Hepatic stellate cell (primary cell): Measurements from ENCODE around the gene LARP7.
"Not testable (repeated sequence)": the region's sequence is repeated elsewhere in the genome, so short reads cannot be mapped to it uniquely, and the experiment has no call there.

Experiments used
- DNase-seq: peaks from one replicate; pipeline ENCODE4 v3.0.0; 2011; ENCODE audit warnings: low spot score

Gene LARP7

DNA sequence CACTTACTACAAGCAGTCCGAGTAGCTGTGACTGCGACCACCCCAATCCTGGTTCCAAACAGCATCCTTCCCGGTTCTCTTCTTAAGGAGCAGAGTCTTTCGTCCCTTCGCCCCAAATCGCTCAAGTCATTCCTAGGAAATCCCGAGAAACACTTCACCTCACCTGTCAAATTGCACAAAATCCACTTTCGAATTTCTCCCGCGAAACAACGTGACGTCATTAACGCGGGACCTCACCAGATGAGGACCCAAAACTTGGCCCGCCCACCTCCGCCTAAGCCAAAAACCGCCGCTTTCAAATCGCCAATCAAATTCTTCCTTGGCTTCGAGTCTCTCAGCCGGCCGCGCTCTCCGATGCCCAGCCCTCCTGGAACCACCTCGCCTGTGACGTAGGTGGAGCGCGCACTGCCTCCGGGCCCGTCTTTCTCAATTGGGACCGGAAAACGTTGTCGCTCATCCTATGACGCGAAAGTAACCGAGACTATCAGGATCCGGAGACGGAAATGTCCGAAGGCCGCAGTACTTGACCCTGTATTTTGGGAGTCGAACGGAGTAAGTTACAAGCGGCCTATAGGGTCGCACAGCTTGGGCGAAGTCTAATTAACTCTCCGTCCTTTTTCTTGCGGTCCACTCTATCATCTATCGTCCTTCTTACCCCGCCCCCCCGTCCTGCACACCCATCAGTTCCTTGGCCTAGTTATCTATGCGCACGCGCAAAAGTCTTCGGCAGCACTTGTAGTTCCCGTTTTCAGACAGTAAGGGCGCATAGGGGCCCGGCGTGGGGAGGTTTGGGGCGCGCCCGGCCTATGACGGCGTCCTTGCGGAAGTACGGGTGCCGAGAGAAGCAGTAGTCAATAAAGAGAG is at the start of gene LARP7, which contains the start of gene ZGRF1:
LARP7 (plus strand) TSS at position 456 of the 864 bp plus-strand sequence. CDS start 7,527 bp downstream, outside the sequence.
ZGRF1 (minus strand) TSS at position 222 of the 864 bp plus-strand sequence. CDS start 3,733 bp downstream, outside the sequence.
- peak; percentile 87 for DNase-seq

DNA sequence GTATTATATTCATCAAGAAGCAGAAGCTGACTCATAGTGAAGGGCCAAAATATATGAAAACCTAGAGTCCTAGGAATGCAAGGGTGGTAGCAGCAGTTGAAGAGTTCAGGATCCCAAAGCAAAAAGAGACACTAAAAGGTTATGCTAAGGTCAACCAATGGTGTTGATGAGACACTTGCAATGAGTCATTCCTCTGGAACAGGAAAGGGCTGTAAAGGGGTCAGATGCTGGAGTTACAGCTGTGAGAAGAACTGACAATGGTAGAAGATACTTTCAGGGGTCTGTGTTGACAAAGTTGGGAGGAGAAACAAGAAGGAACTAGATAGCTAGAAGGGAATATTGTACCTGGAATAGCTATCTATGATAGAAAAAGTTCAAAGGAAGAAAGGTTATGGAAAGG is 47.7 kb upstream of the LARP7 start:
- DNase-seq = no peak

DNA sequence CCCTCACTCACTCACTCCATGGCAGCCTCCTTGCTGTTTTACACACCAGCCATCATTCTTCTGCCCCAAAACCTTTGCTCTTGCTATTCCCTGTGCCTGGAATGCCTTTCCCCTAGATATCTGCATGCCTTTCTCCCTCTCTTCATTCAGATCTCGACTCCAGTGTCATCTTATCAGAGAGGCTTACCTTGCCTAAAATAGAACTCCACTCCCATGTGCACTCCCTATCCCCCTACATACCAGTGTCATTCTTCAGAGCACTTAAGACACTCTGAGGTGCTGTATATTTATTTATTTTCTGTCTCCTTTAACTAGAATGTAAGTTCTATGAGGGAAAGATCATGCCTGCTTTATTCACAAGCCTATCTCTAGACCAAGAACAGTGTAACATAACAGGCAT is 45.4 kb upstream of the LARP7 start:
- no peak for DNase-seq

DNA sequence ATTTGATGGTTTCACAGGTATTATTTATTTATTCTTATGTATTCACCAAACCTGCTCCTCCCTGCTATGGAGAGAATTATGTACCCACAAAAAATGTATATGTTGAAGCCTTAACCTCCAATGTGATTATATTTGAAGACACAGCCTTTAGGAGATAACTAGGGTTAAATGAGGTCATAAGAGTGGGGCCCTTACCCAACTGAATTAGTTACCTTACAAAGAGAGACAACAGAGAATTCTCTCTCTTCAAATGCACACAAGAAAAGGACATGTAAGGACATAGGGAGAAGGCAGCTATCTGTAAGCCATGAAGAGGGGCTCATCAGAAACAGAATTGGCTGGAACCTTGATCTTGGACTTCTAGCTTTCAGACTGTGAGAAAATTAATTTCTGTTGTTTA is 44.2 kb upstream of the LARP7 start:
- DNase-seq = no peak

DNA sequence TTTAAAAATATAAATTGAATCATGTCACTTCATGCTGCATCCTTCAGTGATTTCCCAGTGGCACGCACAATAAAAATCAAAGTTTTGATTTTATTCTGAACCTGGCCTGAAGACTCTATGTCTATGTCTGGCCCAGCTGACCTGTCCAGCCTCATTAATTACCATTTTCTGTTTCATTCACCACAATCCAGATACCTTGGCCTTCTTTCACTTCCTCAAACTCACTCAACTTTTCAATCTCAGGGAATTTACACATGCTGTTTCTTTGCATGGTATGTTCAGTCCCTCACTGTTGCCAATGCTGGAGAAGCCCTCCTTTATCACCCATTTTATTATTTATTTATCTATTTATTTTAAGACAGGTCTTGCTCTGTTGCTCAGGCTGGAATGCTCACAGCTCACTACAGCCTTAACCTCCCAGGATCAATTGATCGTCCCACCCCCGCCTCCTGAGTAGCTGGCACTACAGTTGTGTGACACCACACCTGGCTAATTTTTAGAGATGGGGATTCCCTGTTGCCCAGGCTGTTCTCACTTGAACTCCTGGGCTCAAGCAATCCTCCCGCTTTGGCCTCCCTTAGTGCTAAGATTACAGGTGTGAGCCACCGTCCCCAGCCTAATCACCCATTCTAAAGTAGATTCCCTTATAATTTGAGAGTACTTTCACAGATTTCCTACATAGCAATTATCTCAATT is 43.4 kb upstream of the LARP7 start:
- DNase-seq = no peak

DNA sequence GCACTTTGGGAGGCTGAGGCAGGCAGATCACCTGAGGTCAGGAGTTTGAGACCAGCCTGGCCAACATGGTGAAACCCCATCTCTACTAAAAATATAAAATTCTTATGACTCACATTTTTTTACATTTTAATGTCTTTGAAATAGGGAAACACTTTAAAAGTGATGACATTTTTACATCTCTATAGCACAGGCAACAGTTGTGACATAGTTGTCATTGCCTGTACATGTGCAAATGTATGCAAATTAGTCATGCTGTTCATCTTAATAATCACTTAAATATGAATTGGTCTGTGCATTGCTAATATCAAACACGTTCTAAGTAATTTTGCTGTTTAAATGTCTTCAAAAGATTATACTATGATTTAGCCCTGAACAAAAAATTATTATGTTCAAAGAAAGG is 42.0 kb upstream of the LARP7 start:
- DNase-seq = no peak

DNA sequence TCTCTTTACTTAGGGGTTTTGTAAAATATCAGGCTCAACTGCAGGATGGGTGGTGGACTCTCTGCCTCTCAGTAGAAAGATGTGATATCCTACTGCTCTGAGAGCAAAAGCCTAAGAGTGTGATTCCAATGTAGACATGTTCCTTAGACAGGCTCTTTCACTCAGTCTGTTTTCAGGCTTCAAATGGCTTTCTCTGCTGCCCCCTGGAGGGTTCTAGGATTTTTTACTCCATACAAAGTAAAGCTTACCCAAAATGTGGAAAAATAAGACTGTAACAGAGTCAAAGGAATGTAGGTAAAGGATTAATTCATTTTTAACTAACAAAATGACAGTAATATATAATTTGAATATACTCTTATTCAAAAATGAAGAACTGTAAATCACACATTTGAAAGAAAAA is 32.4 kb upstream of the LARP7 start:
- peak; percentile 50 for DNase-seq

DNA sequence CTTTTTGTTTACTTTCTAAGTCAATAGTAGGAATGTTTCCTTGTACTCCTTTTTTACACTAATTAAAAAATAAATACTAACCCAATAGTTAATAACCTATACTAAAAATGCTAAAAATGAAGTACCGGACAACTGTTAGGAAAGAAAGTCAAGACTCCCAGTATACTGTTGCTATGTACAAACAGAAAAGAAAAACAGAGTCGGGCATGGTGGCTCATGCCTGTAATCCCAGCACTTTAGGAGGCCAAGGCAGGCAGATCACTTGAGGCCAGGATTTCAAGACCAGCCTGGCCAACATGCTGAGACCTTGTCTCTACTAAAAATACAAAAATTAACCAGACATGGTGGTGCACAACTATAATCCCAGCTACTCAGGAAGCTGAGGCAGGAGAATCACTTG is 24.1 kb upstream of the LARP7 start:
- DNase-seq = not testable (repeated sequence)

DNA sequence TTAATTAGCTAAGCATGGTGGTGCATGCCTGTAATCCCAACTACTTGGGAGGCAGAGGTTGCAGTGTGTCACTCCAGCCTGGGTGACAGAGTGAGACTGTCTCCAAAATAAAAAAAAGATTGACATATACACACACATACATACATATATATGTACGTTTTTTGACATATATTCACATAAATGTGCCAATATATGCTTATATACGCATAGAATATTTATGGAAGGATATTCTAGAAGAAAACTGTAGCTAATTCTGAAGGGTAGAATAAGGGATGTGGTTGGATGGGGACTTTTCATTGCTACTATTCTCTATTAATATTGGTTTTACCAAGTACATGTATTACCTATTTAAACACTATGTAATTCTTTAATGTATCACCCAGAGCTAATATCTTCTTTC is 20.0 kb upstream of the LARP7 start:
- DNase-seq = no peak

DNA sequence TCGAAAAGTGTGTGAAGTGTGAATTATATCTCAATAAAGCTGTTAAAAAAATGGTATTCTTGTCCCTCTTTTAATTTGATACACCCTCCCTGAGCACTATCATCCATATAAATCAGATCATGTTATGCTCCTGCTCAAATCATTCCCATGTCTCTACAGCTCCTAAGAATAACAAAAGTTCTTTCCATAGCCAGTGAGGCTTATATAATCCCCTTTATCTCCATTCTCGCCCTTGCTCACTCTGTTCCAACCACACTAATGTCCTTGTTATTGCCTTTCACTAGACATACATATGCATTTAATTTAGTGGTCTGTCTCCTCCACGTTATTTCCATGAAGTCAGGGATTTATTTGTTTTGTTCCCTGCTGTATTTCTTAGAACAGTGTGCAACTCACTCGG is 10.7 kb upstream of the LARP7 start:
- DNase-seq = no peak

DNA sequence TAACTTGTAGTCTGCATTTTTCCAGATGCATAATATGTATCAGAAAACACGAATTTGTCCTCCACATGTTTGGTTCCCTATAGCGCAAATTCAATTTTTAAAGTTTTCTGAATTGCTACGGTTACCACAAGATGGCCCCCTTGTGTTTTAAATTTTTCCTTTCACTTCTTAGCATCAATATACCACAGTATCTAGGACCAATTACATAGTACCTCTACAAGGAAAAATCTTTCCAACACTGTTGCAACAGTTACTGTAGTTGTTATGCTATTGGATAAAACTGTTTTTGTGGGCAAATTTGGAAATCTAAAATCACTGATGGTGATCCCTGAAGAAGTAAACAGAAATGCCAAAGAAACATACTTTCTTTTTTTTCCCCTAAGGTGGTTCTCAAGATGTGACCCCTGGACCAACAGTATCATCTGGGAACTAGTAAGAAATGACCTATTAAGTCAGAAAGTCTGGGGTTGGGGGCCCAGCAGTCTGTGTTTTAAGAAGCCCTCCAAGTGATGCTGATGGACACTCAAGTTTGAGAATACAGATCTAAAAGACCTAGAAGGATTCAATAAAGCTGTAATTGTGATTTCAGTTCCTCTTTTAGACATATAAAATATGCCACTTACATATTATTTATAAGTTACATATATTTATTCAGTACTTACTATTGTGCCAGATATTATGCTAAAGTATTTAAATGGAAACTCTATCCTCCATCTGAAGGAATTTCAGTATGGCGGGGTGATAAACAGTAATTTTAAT is 3.3 kb upstream of the LARP7 start:
- DNase-seq = peak; percentile 27

DNA sequence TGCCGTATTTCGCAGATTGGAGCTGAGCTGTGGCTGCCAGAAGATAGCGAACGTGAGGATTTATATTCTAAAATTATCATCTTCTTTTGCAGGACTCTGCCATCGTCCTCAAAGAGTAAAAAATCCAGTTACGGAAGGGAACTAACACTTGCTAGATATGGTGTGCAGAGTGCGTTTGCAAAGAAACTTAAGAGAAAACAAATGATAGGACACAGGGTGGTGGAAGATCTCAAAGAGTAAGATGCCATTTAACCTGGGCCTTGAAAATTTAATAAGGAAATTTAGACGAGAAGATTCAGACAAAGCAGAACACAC is 566 bp downstream of the LARP7 start:
- no peak for DNase-seq

DNA sequence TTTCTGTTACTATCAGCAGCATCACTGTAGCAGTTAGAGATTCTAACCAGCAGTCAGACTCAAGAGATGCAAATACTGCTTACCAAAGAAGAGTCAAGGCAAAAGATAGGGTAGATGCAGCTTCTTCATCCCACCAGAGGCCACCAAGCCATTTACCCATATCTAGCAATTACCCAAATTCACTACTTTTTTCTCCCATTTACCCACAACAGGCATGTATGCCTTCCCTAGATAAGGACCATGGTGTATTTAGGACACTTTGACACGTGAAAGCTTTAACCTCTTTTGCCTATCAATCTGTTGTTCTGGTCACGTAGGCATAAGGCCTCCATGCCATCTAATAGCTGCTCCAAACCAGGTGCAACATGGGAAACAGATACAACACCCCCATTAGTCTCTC is 5.6 kb downstream of the LARP7 start:
- DNase-seq = no peak

DNA sequence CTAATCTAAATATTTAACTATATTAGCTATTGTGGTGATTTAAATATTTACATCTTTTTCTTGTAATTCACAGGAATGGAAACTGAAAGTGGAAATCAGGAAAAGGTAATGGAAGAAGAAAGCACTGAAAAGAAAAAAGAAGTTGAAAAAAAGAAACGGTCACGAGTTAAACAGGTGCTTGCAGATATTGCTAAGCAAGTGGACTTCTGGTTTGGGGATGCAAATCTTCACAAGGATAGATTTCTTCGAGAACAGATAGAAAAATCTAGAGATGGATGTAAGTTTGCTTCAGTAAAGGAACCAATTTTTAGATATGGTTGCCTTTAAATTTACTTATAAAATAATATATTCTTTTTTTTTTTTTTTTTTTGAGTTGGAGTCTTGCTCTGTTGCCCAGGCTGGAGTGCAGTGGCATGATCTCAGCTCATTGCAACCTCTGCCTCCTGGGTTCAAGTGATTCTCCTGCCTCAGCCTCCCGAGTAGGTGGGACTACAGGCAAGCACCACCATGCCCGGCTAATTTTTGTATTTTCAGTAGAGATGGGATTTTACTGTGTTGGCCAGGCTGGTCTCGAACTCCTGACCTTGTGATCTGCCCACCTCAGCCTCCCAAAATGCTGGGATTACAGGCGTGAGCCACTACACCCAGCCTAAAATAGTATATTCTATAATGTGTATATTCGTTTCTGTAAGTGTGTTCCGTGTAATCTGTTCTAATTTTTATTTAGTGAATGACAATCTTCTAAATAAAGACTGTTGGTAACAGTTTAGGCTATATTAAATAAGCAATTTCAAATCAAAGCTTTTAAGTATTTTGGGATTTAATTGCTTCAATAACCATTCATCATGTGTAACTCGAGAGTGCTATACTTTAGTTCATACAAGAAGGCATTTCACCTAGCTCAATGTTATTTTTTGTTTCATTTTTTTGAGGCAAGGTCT is 7.9 kb downstream of the LARP7 start:
- DNase-seq = not testable (repeated sequence)

DNA sequence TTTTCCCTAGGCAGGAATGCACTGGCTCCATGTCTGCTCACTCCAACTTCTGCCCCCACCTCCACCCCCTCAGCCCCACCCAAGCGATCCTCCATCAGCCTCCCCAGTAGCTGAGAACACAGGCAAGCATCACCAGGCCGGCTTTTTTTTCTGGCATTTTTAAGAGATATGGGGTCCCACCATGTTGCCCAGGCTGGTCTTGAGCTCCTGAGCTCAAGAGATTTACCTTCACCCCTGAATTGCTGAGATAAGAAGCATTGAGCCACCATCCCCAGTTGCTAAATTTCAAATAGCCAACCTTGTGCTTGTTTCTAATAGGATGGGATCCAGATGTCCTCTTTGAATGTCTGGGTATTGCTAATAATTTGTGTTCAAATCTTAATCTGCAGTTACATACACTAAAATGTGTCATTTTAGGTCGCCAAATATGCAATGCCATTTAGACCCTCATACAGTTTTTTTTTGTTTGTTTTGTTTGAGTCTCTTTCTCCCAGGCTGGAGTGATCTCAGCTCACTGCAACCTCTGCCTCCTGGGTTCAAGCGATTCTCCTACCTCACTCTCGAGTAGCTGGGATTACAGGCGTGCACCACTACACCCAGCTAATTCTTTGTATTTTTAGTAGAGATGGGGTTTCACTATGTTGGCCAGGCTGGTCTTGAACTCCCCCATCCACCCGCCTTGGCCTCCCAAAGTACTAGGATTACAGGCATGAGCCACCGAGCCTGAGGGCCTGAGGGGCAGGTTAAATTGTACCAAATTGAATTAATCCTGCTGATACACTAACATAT is 8.8 kb downstream of the LARP7 start:
- no peak for DNase-seq

DNA sequence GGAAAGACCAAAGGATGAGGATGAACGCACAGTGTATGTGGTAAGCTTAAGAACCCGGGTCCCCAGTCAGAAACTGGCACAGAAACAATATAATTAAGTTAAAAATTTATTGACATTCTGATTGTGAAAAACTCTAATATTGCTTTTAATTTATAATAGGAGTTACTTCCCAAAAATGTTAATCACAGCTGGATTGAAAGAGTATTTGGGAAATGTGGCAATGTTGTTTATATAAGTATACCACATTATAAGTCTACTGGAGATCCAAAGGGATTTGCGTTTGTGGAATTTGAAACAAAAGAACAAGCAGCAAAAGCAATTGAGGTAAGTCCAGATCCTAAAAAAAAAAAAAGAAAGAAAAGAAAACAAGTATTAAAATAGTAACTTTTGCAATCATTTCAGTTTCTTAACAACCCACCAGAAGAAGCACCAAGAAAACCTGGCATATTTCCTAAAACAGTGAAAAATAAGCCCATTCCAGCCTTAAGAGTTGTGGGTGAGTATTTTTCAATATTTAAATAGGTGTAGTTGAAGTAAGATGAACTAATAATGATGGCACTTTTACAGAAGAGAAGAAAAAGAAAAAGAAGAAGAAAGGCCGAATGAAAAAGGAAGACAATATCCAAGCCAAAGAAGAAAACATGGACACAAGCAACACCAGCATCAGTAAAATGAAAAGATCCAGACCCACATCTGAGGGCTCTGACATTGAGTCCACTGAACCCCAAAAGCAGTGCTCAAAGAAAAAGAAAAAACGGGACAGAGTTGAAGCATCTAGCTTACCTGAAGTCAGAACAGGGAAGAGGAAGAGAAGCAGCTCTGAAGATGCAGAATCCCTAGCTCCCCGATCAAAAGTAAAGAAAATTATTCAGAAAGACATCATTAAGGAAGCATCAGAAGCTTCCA is 9.9 kb downstream of the LARP7 start:
- DNase-seq = no peak

DNA sequence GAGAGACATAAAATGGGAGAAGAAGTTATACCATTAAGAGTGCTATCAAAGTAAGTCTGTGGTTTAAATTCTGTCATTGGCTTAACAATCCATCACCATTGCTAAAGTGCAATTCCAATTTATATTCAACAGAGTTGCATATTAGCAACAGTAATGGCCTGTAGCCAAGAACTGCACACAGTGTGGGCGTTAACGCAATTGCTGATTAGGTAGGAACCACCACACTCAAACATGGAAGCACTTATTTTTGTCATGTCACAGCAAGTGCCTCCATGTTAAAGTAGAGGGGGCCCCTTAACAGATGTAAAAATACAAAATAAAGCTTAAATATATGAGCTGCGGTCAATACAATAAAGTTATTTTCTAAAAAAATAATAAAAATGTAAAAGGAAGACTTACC is 10.8 kb downstream of the LARP7 start:
- DNase-seq = no peak

DNA sequence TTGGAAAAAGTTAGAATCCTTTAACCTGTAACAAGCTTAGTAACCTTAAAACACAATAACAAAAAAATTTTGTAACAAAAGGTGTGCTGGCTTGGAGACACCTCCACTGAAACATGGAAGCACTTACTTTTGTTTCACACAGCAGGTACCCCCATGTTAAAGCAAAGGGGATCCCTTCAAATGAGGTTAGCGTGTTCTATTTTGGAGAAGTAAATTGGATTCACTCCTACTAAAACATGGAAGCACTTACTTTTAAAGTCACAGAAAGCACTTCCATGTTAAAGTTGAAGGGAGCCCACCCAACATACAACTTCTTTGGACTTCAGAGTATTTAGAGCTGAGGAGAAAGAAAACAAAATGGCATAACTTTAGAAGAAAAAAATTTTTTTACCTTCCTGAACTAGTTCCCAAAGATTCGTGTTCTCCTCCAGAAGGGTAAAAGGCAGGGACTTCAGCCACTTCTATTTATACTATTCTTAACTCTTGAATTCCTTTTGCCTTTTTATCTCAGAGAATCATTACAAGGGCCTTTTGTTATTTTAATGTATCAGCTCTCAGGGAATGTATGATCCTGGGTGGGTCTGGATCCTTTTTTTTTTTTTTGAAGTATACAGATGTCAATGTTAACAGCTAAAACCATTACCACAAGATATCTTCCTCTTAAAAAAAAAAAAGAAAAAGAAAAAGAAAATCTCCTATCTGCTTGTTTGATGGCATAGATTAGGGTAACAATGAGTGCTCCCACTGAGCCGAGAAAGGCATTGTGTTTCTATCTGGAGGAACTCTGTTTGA is 11.5 kb downstream of the LARP7 start:
- DNase-seq = no peak

DNA sequence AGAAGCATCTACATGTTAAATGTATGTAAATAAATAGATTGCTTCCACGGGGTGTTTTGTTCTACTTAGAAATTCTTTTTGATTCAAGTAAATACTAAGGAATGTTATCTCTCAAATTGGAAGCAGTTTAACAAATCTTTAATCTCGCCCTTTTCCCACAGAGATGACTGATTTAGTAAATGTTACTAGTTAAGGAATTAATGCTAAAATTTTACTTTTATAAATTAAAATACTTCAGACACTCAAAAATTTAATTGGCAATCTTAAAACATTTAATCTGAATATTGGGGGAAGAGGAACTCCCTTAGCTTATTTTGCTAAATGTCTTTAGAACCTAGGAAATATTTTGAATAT is 12.1 kb downstream of the LARP7 start:
- DNase-seq = no peak
